ENCODE data around the gene FOXN3. TPM values are rescaled to one million over a fixed set of nuclear protein-coding genes. Genes with fewer than 3 reads are reported as not detected.

The FOXN3 gene
- total RNA-seq, 6 experiments from 2014 or later = 31.9 to 43.4 (median 37.9) TPM

GRCh38 chr14:89447182-89447944 is 30.3 kb upstream of the FOXN3 start:
- no peaks in the 10 kb centered on the region for H3K27me3 Mint-ChIP-seq (ENCODE audit: insufficient read depth)

GRCh38 chr14:89445273-89445973 is 28.4 kb upstream of the FOXN3 start:
- H3K4me1 Mint-ChIP-seq (ENCODE audit: low read depth) = peaks cover 36% of the 10 kb centered on the region
- H3K9me3 Mint-ChIP-seq = no peaks in the 10 kb centered on the region
- H3K27ac Mint-ChIP-seq = no peak overlapping the region
- no peaks in the 10 kb centered on the region; the same call in 1 of the 2 replicates for H3K27me3 Mint-ChIP-seq (ENCODE audit: insufficient read depth)
- H3K36me3 Mint-ChIP-seq (ENCODE audit: low read depth) = no peaks in the 10 kb centered on the region; the same call in 1 of the 2 replicates
- TF ChIP-seq CTCF (IDR thresholded peaks at IDR 0.05) = no peak
- no peak for DNase-seq
- no peak overlapping the region for H3K4me3 Mint-ChIP-seq

More at GRCh38 chr14:89447182-89447944, 30.3 kb upstream of the FOXN3 start:
- Mint-ChIP-seq H3K4me3 (no peak overlapping the region), H3K4me1 (ENCODE audit: low read depth) (peaks cover 33% of the 10 kb centered on the region), H3K27ac (no peak overlapping the region), H3K9me3 (no peaks in the 10 kb centered on the region), H3K36me3 (ENCODE audit: low read depth) (no peaks in the 10 kb centered on the region; the same call in none of the 2 replicates)
- TF ChIP-seq CTCF (IDR thresholded peaks at IDR 0.05) = no peak
- DNase-seq = no peak

- DNase-seq = no peak
- Mint-ChIP-seq H3K4me3 (no peak overlapping the region), H3K36me3 (ENCODE audit: low read depth) (no peaks in the 10 kb centered on the region; the same call in 1 of the 2 replicates), H3K27me3 (ENCODE audit: insufficient read depth) (no peaks in the 10 kb centered on the region; the same call in 1 of the 2 replicates), H3K27ac (peak overlapping the region; percentile 78), H3K4me1 (ENCODE audit: low read depth) (peaks cover 36% of the 10 kb centered on the region), H3K9me3 (no peaks in the 10 kb centered on the region)
- no peak for TF ChIP-seq CTCF (IDR thresholded peaks at IDR 0.05)
Observed at GRCh38 chr14:89444516-89445125, 27.6 kb upstream of the FOXN3 start.

- H3K27ac Mint-ChIP-seq = peak overlapping the region; percentile 78
- peaks cover 36% of the 10 kb centered on the region for H3K4me1 Mint-ChIP-seq (ENCODE audit: low read depth)
Observed at GRCh38 chr14:89444044-89444443, 27.0 kb upstream of the FOXN3 start.

More at GRCh38 chr14:89444044-89444443, 27.0 kb upstream of the FOXN3 start:
- Mint-ChIP-seq H3K27me3 (ENCODE audit: insufficient read depth) (no peaks in the 10 kb centered on the region; the same call in 1 of the 2 replicates), H3K36me3 (ENCODE audit: low read depth) (no peaks in the 10 kb centered on the region; the same call in 1 of the 2 replicates), H3K9me3 (no peaks in the 10 kb centered on the region), H3K4me3 (peak overlapping the region; percentile 69; the same call in 1 of the 2 replicates)
- DNase-seq = no peak
- no peak for TF ChIP-seq CTCF (IDR thresholded peaks at IDR 0.05)

Measured in HFFc6 (cell line).